Measurements from ENCODE around the gene ZNF398.

The ZNF398 gene

GRCh38 chr7:149196151-149196704 lies 49.0 kb downstream of the ZNF398 start:
- DNase-seq: peak; percentile 62

- DNase-seq: no peak
These were observed 49.5 kb downstream of the ZNF398 start for GRCh38 chr7:149196705-149197171.

- no peak for DNase-seq
These were observed 50.4 kb downstream of the ZNF398 start for GRCh38 chr7:149197675-149198074.

- DNase-seq: no peak
These were observed 51.0 kb downstream of the ZNF398 start for GRCh38 chr7:149198161-149198816.

GRCh38 chr7:149199234-149199995 lies 52.2 kb downstream of the ZNF398 start:
- no peak for DNase-seq

GRCh38 chr7:149202831-149203231 lies 55.6 kb downstream of the ZNF398 start:
- no peak for DNase-seq

GRCh38 chr7:149205690-149206381 lies 58.6 kb downstream of the ZNF398 start:
- no peak for DNase-seq

GRCh38 chr7:149207324-149208035 lies 60.2 kb downstream of the ZNF398 start:
- DNase-seq: no peak

- DNase-seq: no peak
These were observed 62.4 kb downstream of the ZNF398 start for GRCh38 chr7:149209518-149210269.

GRCh38 chr7:149210551-149210950 lies 63.3 kb downstream of the ZNF398 start:
- no peak for DNase-seq

- DNase-seq: no peak
These were observed 66.9 kb downstream of the ZNF398 start for GRCh38 chr7:149214020-149214720.

- DNase-seq: no peak
These were observed 69.1 kb downstream of the ZNF398 start for GRCh38 chr7:149216402-149216801.

GRCh38 chr7:149217570-149217969 lies 70.3 kb downstream of the ZNF398 start:
- no peak for DNase-seq

- no peak for DNase-seq
These were observed 71.5 kb downstream of the ZNF398 start for GRCh38 chr7:149218469-149219420.

- DNase-seq: no peak
These were observed 73.3 kb downstream of the ZNF398 start for GRCh38 chr7:149220534-149220933.

GRCh38 chr7:149223176-149223575 lies 75.9 kb downstream of the ZNF398 start:
- DNase-seq: no peak

GRCh38 chr7:149223761-149224160 lies 76.5 kb downstream of the ZNF398 start:
- no peak for DNase-seq

- DNase-seq: no peak
These were observed 77.1 kb downstream of the ZNF398 start for GRCh38 chr7:149224352-149224751.

- DNase-seq: no peak
These were observed 77.9 kb downstream of the ZNF398 start for GRCh38 chr7:149225106-149225505.

- DNase-seq: no peak
These were observed 78.4 kb downstream of the ZNF398 start for GRCh38 chr7:149225656-149226055.

Data from right kidney (tissue), 1 donor.